Muscle layer of duodenum (tissue), 2 donors: ENCODE measurements around the gene UCP1.
"Not testable (repeated sequence)": the region's sequence is repeated elsewhere in the genome, so short reads cannot be mapped to it uniquely, and the experiment has no call there.

Source experiments
- H3K27ac ChIP-seq: one replicate; pipeline ENCODE4 v1.7.0; 2013; ENCODE audit warnings: mild to moderate bottlenecking, low read length
- H3K27me3 ChIP-seq: one replicate; pipeline ENCODE4 v1.7.0; 2013; ENCODE audit warnings: low read depth, mild to moderate bottlenecking, control low read depth, low read length
- H3K36me3 ChIP-seq, 2 donors: one replicate each; pipeline ENCODE4 v1.7.0; 2013; ENCODE audit warnings: low read length in 2 of 2, control low read depth in 1 of 2, mild to moderate bottlenecking in 1 of 2; ENCODE audit not compliant: insufficient read depth in 2 of 2, control insufficient read depth in 1 of 2
- H3K4me1 ChIP-seq, 2 donors: one replicate each; pipeline ENCODE4 v1.7.0; 2013; ENCODE audit warnings: low read length in 2 of 2, mild to moderate bottlenecking in 2 of 2, control low read depth in 1 of 2, moderate library complexity in 1 of 2; ENCODE audit not compliant: insufficient read depth in 2 of 2, control insufficient read depth in 1 of 2
- H3K4me3 ChIP-seq, 2 donors: one replicate each; pipeline ENCODE4 v1.7.0; 2013; ENCODE audit warnings: low read length in 2 of 2, low read depth in 1 of 2, mild to moderate bottlenecking in 1 of 2
- H3K9me3 ChIP-seq, 2 donors: one replicate each; pipeline ENCODE4 v1.7.0; 2013; ENCODE audit warnings: low read length in 2 of 2, control low read depth in 1 of 2, mild to moderate bottlenecking in 1 of 2; ENCODE audit not compliant: control insufficient read depth in 1 of 2
- donor health status: healthy.

UCP1 gene

GRCh38 chr4:140529434-140529833, 39.3 kb downstream of the UCP1 start:
- Histone ChIP-seq H3K4me3 (no peak overlapping the region), H3K27me3 (no peaks in the 10 kb centered on the region), H3K36me3 (peaks cover 8 to 18% of the 10 kb centered on the region in 2 donors), H3K27ac (no peak overlapping the region), H3K9me3 (no peaks in the 10 kb centered on the region), H3K4me1 (peaks cover 0 to 7% of the 10 kb centered on the region in 2 donors)

GRCh38 chr4:140523857-140524742, 44.7 kb downstream of the UCP1 start, which contains the start of gene ELMOD2:
TSS of gene ELMOD2 (plus strand) at chr4:140524168. CDS start at chr4:140525429, 1,261 bp downstream.
- Histone ChIP-seq H3K4me3 (peak within 1 kb of the TSS; percentile 85 to 94), H3K36me3 (peaks cover 2 to 10% of the 10 kb centered on the region in 2 donors), H3K27ac (peak within 1 kb of the TSS; percentile 71), H3K27me3 (no peaks in the 10 kb centered on the region), H3K4me1 (peaks cover 0 to 7% of the 10 kb centered on the region in 2 donors), H3K9me3 (no peaks in the 10 kb centered on the region)

- Histone ChIP-seq H3K4me1 (peaks cover 0 to 7% of the 10 kb centered on the region in 2 donors), H3K4me3 (peak overlapping the region; percentile 85 to 94), H3K27ac (peak overlapping the region; percentile 64), H3K27me3 (no peaks in the 10 kb centered on the region), H3K36me3 (peaks cover 0 to 8% of the 10 kb centered on the region in 2 donors), H3K9me3 (no peaks in the 10 kb centered on the region)
Observed at GRCh38 chr4:140523370-140523856, 45.3 kb downstream of the UCP1 start.

- no peaks in the 10 kb centered on the region for H3K4me1 ChIP-seq
- H3K27me3 ChIP-seq, result no peaks in the 10 kb centered on the region
- no peaks in the 10 kb centered on the region for H3K9me3 ChIP-seq
- no peak overlapping the region for H3K27ac ChIP-seq
- H3K4me3 ChIP-seq, result no peak overlapping the region
- no peaks in the 10 kb centered on the region for H3K36me3 ChIP-seq
Observed at GRCh38 chr4:140515423-140515822, 53.3 kb downstream of the UCP1 start.

GRCh38 chr4:140513765-140514164, 55.0 kb downstream of the UCP1 start:
- not testable (repeated sequence) for H3K36me3 ChIP-seq, H3K9me3 ChIP-seq, H3K27me3 ChIP-seq, H3K4me3 ChIP-seq, H3K27ac ChIP-seq, H3K4me1 ChIP-seq
